Kidney epithelial cell (primary cell): ENCODE results near the gene RNF112. TPM values are rescaled to one million over a fixed set of nuclear protein-coding genes. Genes with fewer than 3 reads are reported as not detected.

Experiments
- DNase-seq: peaks from one replicate; pipeline ENCODE4 v3.0.0-alpha.2; 2010; ENCODE audit warnings: low read depth
- H3K27me3 ChIP-seq: 2 replicates; pipeline ENCODE4 v1.6.0; 2011; ENCODE audit warnings: low read length; ENCODE audit not compliant: control insufficient read depth, insufficient read depth
- H3K36me3 ChIP-seq: 2 replicates; pipeline ENCODE4 v1.5.1; 2011; ENCODE audit warnings: low read length; ENCODE audit not compliant: control insufficient read depth, insufficient read depth
- H3K4me3 ChIP-seq: 2 replicates; pipeline ENCODE4 v1.5.1; 2011; ENCODE audit warnings: low read depth, mild to moderate bottlenecking, control low read depth, low read length
- total RNA-seq: library from RNA; depleted of rRNA; stranded (reverse); fragments of >200 nt; gene quantifications from 2 replicates; pipeline ENCODE4 v1.2.3, GENCODE V29; 2015
- TF ChIP-seq, protein P1 (sequence below): IDR thresholded peaks from 2 replicates; pipeline ENCODE4 v1.5.1; 2011; ENCODE audit warnings: mild to moderate bottlenecking, moderate library complexity, low read length, control low read depth, inconsistent platforms; ENCODE audit not compliant: insufficient read depth, poor library complexity, severe bottlenecking

The RNF112 gene
- total RNA-seq, 1 donor from 2014 or later, result 0.08 TPM

DNA sequence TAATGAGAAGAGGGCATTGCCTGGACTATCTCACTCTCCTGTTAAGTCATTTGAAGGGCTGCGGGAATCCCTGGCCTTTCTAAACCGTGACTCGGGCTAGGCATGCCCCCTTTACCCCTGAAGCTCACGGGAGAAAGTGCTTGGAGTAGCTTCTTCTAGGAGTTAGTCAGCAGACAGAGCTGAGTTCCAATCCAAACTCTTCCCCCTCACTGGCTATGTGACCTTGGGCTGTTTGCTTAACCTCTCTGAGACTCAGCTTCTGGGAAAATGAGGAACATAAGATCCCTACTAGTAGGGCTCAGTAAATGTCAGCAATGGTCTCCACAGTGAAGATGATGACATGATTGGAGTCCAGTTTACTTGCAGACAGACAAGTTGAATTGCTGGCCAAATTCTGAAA lies 42.8 kb upstream of the RNF112 start:
- TF ChIP-seq, protein P1, sequence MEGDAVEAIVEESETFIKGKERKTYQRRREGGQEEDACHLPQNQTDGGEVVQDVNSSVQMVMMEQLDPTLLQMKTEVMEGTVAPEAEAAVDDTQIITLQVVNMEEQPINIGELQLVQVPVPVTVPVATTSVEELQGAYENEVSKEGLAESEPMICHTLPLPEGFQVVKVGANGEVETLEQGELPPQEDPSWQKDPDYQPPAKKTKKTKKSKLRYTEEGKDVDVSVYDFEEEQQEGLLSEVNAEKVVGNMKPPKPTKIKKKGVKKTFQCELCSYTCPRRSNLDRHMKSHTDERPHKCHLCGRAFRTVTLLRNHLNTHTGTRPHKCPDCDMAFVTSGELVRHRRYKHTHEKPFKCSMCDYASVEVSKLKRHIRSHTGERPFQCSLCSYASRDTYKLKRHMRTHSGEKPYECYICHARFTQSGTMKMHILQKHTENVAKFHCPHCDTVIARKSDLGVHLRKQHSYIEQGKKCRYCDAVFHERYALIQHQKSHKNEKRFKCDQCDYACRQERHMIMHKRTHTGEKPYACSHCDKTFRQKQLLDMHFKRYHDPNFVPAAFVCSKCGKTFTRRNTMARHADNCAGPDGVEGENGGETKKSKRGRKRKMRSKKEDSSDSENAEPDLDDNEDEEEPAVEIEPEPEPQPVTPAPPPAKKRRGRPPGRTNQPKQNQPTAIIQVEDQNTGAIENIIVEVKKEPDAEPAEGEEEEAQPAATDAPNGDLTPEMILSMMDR, result no peak
- Histone ChIP-seq H3K27me3 (no peaks in the 10 kb centered on the region), H3K4me3 (no peak overlapping the region), H3K36me3 (no peaks in the 10 kb centered on the region)
- DNase-seq, result no peak

DNA sequence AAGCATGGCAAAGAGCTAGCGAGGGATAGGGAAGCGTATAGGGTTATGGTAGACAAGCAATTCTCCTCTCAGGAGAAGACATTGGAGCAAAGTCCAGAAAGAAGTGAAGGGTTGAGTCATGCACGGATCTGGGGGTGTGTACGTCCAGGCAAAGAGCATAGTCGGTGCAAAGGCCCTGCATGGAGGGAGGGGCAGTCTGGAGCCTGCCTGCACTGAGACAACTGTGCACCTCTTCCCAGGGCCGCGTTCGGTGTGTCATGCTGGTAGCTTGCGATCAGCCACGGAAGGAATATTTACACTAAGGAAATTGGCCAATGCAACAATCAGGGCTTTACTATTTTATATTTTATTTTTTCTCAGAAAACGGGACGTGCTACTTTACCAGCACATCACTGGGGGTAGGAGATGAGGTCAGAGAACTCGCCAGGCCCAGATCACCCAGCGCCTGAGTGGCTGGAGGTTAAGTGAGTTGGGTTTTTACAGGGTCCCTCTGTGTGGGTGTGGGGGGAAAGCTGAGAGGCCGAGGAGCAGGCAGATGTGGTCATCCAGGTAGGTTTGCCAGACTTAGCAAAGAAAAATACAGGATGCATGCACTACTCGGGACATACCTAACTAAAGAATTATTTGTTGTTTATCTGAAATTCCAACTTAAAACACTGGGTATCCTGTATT lies 41.8 kb upstream of the RNF112 start:
- TF ChIP-seq, protein P1, result no peak
- no peak overlapping the region for H3K4me3 ChIP-seq
- no peaks in the 10 kb centered on the region for H3K36me3 ChIP-seq
- no peaks in the 10 kb centered on the region for H3K27me3 ChIP-seq
- DNase-seq, result no peak

DNA sequence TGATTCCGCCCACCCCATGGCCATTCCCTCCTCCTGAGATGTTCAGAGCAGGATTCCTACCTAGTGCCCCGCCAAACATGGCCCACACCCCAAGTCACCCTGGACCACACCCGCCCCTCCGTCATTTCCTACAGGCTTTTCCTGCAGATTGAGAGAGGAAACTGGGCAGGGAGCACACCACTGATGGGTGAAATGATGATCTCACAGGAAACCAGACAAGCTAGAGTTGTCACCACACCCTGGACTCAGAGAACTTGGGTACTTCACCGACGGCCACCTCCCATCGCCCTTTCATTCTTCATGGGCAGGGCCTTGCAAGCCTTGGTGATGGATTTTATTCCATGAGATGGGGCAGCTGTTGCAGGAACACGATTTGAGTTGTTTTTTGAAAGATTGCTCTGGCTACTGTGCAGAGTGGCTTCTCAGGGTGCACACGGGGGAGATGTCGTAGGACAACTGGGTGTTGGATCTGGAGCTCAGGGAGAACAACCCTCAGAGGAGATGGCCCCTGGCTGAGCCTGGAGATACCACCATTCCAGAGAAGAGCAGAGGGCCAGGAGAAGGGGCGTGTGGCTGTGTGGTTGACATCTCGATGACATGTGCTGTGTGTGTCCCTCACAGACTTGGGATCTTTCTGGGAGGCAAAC lies 41.1 kb upstream of the RNF112 start:
- Histone ChIP-seq H3K36me3 (no peaks in the 10 kb centered on the region), H3K4me3 (no peak overlapping the region), H3K27me3 (no peaks in the 10 kb centered on the region)
- TF ChIP-seq, protein P1, result no peak
- DNase-seq, result no peak

DNA sequence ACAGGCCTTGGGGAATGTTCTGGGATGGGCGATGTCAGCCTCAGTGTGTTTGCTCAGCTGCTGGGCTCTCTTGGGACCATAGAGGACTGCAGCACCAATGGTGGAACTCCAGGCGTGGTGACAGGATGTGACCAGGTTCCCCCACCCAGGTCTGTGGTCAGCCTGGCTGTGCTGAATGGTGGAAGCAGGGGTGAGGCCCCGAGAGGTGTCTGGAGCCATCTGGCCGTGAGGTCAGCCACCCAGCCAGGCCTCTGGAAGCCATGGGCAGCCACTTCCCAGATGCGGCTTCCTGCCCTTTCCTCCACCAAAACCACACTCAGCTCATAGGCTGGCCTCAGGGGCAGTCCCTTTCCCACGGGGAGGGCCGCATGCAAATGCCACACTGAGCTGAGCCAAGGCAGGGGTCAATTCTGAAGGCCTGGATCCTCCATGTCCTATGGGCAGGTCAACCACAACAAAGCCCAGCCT lies 40.5 kb upstream of the RNF112 start:
- TF ChIP-seq, protein P1, result no peak
- no peak overlapping the region for H3K4me3 ChIP-seq
- H3K36me3 ChIP-seq, result no peaks in the 10 kb centered on the region
- H3K27me3 ChIP-seq, result no peaks in the 10 kb centered on the region
- DNase-seq, result no peak

DNA sequence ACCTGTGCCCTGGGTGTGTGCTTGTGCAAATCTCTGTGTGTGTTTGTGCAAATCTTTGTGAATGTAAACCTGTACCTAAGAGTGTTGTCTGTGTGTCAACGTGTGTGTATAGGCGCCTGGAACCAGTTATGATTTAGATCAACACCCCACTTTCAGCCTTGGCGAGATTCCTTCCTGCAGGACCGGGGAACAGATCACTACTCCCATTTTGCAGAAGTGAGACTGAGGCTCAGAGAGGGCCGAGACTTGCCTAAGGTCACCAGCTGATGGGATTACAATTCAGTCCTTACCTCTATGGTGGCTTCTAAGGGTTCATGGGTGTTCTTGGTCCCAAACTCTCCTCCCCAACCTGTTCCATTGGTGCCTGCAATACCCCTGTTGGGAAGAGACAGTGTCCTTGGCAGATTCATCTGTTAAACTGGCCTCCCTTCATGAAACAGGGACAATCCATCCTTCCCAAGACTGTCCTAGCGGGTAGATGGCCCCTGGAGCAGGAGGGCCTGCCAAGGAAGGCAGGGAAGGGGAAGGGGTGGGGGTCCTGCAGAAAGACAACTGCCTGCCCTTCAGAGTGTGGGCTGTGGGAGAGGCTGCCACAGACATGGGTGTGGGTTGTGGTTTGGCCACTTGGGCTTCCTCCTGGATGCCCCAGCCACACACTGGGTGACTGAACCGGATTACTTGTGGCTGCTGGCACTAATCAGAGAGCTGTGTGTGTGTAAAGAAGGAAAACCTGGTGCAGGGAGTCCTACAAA lies 39.6 kb upstream of the RNF112 start:
- Histone ChIP-seq H3K4me3 (no peak overlapping the region), H3K36me3 (no peaks in the 10 kb centered on the region), H3K27me3 (no peaks in the 10 kb centered on the region)
- TF ChIP-seq, protein P1, result no peak
- no peak for DNase-seq
